ENCODE measurements around the gene RPTOR.

GRCh38 chr17:80512233-80512632 is 32.4 kb upstream of the RPTOR start:
- TF ChIP-seq, protein P1, sequence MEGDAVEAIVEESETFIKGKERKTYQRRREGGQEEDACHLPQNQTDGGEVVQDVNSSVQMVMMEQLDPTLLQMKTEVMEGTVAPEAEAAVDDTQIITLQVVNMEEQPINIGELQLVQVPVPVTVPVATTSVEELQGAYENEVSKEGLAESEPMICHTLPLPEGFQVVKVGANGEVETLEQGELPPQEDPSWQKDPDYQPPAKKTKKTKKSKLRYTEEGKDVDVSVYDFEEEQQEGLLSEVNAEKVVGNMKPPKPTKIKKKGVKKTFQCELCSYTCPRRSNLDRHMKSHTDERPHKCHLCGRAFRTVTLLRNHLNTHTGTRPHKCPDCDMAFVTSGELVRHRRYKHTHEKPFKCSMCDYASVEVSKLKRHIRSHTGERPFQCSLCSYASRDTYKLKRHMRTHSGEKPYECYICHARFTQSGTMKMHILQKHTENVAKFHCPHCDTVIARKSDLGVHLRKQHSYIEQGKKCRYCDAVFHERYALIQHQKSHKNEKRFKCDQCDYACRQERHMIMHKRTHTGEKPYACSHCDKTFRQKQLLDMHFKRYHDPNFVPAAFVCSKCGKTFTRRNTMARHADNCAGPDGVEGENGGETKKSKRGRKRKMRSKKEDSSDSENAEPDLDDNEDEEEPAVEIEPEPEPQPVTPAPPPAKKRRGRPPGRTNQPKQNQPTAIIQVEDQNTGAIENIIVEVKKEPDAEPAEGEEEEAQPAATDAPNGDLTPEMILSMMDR (optimal IDR thresholded peaks at IDR 0.05 in 1 of 3, IDR thresholded peaks at IDR 0.05 in 1 of 3, conservative IDR thresholded peaks at IDR 0.05 in 1 of 3; ENCODE audit: extremely low read depth in 1 of 3, insufficient read depth in 2 of 3, low read length in 3 of 3) = no peak
- no peak for TF ChIP-seq EZH2 (IDR thresholded peaks at IDR 0.05; ENCODE audit: low read length)

Measured in keratinocyte (primary cell).